ENCODE results near the gene SLC25A3. TPM values are rescaled to one million over a fixed set of nuclear protein-coding genes. Genes with fewer than 3 reads are reported as not detected.

SLC25A3 gene
- total RNA-seq, 1 experiment from 2014 or later, result 547 TPM

DNA sequence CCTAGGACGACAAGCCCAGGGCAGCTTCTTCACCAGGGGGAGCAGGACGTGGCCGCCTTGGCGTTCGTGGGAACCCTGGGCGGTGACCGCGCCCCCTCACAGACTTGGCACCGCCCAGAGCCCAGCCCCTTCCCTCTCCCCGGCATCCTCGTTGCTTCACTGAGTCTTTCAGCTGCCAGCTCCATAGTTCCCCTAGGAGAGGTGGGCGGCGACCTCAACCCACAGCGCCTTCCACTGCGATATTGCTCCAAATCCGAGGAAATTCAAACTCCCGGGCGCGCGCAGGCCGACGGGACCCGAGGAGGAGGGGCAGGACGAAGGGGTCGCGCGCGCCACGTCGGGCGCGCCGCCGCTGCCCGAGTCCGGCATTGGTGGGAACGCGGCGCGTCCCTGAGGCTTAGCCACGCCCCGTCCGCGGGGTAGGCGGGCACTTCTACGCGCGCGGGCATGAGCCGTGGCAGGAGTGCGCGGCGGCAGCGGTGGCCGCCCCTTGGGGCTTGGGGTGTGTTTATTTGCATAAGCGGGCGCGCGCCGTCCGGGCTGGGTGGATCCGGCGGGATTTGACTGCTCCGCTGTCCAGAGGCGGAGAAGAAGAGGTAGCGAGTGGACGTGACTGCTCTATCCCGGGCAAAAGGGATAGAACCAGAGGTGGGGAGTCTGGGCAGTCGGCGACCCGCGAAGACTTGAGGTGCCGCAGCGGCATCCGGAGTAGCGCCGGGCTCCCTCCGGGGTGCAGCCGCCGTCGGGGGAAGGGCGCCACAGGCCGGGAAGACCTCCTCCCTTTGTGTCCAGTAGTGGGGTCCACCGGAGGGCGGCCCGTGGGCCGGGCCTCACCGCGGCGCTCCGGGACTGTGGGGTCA lies 51.5 kb downstream of the SLC25A3 start, which contains the start of the genes APAF1 and IKBIP:
Gene APAF1 (plus strand): TSS at position 579 of the 860 bp plus-strand sequence. CDS start 3,070 bp downstream, outside the sequence.
Gene IKBIP (minus strand): TSS at position 77 of the 860 bp plus-strand sequence. CDS start 87 bp downstream, outside the sequence.
- H3K4me2 ChIP-seq (ENCODE audit: low read length), result peak within 1 kb of the TSS; percentile 81
- H3K4me3 ChIP-seq (ENCODE audit: low read length), result peak within 1 kb of the TSS; percentile 88
- intact Hi-C loops (cut with micrococcal nuclease), result loop anchor here (1.0 to 2.0 kb wide), 3 partner anchors 9 to 142 kb away; partner anchors contain the start of gene SLC25A3
- peak within 1 kb of the TSS; percentile 74 for H3K9ac ChIP-seq (ENCODE audit: low read length)
- H3K9me3 ChIP-seq (ENCODE audit: low read length), result no peaks in the 10 kb centered on the region
- H3K36me3 ChIP-seq (ENCODE audit: low read depth, low read length), result no peaks in the 10 kb centered on the region; the same call in 1 of the 2 replicates
- BruUV-seq (replicated peaks), result no TSS peak
- H3K27ac ChIP-seq (ENCODE audit: low read length), result peak within 1 kb of the TSS; percentile 51
- H3K79me2 ChIP-seq (ENCODE audit: low read length), result peaks cover 49% of the 10 kb centered on the region
- TF ChIP-seq, protein P1, sequence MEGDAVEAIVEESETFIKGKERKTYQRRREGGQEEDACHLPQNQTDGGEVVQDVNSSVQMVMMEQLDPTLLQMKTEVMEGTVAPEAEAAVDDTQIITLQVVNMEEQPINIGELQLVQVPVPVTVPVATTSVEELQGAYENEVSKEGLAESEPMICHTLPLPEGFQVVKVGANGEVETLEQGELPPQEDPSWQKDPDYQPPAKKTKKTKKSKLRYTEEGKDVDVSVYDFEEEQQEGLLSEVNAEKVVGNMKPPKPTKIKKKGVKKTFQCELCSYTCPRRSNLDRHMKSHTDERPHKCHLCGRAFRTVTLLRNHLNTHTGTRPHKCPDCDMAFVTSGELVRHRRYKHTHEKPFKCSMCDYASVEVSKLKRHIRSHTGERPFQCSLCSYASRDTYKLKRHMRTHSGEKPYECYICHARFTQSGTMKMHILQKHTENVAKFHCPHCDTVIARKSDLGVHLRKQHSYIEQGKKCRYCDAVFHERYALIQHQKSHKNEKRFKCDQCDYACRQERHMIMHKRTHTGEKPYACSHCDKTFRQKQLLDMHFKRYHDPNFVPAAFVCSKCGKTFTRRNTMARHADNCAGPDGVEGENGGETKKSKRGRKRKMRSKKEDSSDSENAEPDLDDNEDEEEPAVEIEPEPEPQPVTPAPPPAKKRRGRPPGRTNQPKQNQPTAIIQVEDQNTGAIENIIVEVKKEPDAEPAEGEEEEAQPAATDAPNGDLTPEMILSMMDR (conservative IDR thresholded peaks at IDR 0.05; ENCODE audit: low read depth, low read length), result no peak
- TF ChIP-seq EZH2 (IDR thresholded peaks at IDR 0.05; ENCODE audit: low read length, unreplicated experiment), result no peak
- no peak for TF ChIP-seq EZH2phosphoT487 (IDR thresholded peaks at IDR 0.05; ENCODE audit: borderline replicate concordance, low read length)
- H3K27me3 ChIP-seq (ENCODE audit: low read length), result no peaks in the 10 kb centered on the region
- no peaks in the 10 kb centered on the region for H4K20me1 ChIP-seq (ENCODE audit: low read length)
- peak; percentile 86 for ATAC-seq
- H3K9me2 ChIP-seq (replicated peaks; ENCODE audit: low read length), result no peaks in the 10 kb centered on the region
- H3F3A ChIP-seq (ENCODE audit: low read length, unreplicated experiment), result no peaks in the 10 kb centered on the region
- POLR2A ChIA-PET (ENCODE audit: unreplicated experiment), result interaction anchor here (0.6 to 1.2 kb wide), 2 partner anchors 51 to 78 kb away, joined by 3 to 16 read pairs; partner anchors contain the start of gene SLC25A3
- peak within 1 kb of the TSS; percentile 98 for H2AFZ ChIP-seq (ENCODE audit: low read length)
- CTCF ChIA-PET, result no interaction called here
- peaks cover 6% of the 10 kb centered on the region for H3K4me1 ChIP-seq (ENCODE audit: insufficient read depth, low read length)
- peak; percentile 97 for DNase-seq

- peaks cover 49% of the 10 kb centered on the region for H3K79me2 ChIP-seq (ENCODE audit: low read length)
- peak overlapping the region; percentile 88 for H3K4me3 ChIP-seq (ENCODE audit: low read length)
- no peaks in the 10 kb centered on the region for H4K20me1 ChIP-seq (ENCODE audit: low read length)
- no peaks in the 10 kb centered on the region for H3K9me3 ChIP-seq (ENCODE audit: low read length)
- H3K36me3 ChIP-seq (ENCODE audit: low read depth, low read length), result no peaks in the 10 kb centered on the region; the same call in 1 of the 2 replicates
- H3K4me1 ChIP-seq (ENCODE audit: insufficient read depth, low read length), result peaks cover 6% of the 10 kb centered on the region
- ChIA-PET POLR2A (ENCODE audit: unreplicated experiment) (no interaction called here), CTCF (interaction anchor here (1.0 kb wide), 1 partner anchor 39 kb away, joined by 4 read pairs; no protein-coding TSS in a partner anchor)
- intact Hi-C loops (cut with micrococcal nuclease), result loop anchor here (1.0 to 2.0 kb wide), 4 partner anchors 9 to 229 kb away; partner anchors contain the start of gene SLC25A3
- BruUV-seq (replicated peaks), result no TSS peak
- DNase-seq, result peak; percentile 18
- H3K27ac ChIP-seq (ENCODE audit: low read length), result no peak overlapping the region
- H2AFZ ChIP-seq (ENCODE audit: low read length), result peak overlapping the region; percentile 98
- H3K4me2 ChIP-seq (ENCODE audit: low read length), result peak overlapping the region; percentile 81
- peak overlapping the region; percentile 68 for H3K9ac ChIP-seq (ENCODE audit: low read length)
- peak; percentile 4 for ATAC-seq
- TF ChIP-seq EZH2 (IDR thresholded peaks at IDR 0.05; ENCODE audit: low read length, unreplicated experiment), result no peak
- no peak for TF ChIP-seq EZH2phosphoT487 (IDR thresholded peaks at IDR 0.05; ENCODE audit: borderline replicate concordance, low read length)
- TF ChIP-seq, protein P1 (conservative IDR thresholded peaks at IDR 0.05; ENCODE audit: low read depth, low read length), result no peak
- no peaks in the 10 kb centered on the region for H3K9me2 ChIP-seq (replicated peaks; ENCODE audit: low read length)
- no peaks in the 10 kb centered on the region for H3F3A ChIP-seq (ENCODE audit: low read length, unreplicated experiment)
- H3K27me3 ChIP-seq (ENCODE audit: low read length), result no peaks in the 10 kb centered on the region
Observed at GRCh38 chr12:98645572-98646067, 52.1 kb downstream of the SLC25A3 start.

Measured in PC-3 (cell line).